SHP77 (cell line): Measurements from ENCODE around the gene TNFSF10.
"Not testable (repeated sequence)": the region's sequence is repeated elsewhere in the genome, so short reads cannot be mapped to it uniquely, and the experiment has no call there.

ENCODE experiments used
- DNase-seq, 2 experiments: peaks; one replicate each; lab custom pipeline; 2025; lab: John Stamatoyannopoulos, UW

TNFSF10 gene

DNA sequence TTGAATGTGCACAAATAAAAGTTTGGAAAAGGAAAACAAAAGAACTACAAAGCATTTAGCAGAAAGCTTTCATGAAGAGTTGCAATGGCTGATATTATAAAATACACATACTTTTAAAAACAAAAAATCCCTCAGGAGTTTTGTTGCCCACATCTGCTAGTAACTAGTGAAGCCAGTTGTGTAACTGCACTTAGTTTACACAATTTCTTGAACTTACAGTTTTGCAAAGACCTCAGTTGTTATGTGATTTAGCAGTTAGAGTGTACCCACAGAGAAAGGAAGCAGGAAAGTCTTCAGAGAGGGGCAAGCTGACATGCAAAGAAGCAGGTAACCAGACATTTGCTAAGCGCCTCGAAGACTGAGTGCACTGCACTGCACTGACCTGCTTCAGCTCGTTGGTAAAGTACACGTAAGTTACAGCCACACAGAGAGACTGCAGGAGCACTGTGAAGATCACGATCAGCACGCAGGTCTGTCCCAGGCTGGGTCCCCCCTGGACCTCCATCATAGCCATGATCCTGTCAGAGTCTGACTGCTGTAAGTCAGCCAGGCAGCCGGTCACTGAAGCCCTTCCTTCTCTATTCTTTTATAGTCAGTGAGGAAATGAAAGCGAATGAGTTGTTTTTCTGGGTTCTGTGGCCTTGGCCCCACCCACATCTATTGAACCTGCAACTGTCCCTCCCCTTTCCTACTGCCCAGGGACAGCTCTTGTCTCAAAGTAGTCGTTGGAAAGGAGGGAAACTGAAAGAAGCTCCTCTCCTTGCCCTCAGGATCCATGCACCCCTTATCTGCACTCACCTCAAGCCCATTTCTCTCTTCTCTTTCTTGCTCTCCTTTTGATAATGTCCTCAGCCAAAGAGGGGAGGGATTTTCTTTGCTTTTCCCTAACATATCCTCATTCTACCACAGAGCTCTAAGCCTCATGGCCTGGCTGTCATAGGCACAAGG lies at the start of gene TNFSF10:
Gene TNFSF10 (minus strand): TSS at position 560 of the 948 bp plus-strand sequence. CDS start 46 bp downstream, at position 514.
- no peak for DNase-seq

DNA sequence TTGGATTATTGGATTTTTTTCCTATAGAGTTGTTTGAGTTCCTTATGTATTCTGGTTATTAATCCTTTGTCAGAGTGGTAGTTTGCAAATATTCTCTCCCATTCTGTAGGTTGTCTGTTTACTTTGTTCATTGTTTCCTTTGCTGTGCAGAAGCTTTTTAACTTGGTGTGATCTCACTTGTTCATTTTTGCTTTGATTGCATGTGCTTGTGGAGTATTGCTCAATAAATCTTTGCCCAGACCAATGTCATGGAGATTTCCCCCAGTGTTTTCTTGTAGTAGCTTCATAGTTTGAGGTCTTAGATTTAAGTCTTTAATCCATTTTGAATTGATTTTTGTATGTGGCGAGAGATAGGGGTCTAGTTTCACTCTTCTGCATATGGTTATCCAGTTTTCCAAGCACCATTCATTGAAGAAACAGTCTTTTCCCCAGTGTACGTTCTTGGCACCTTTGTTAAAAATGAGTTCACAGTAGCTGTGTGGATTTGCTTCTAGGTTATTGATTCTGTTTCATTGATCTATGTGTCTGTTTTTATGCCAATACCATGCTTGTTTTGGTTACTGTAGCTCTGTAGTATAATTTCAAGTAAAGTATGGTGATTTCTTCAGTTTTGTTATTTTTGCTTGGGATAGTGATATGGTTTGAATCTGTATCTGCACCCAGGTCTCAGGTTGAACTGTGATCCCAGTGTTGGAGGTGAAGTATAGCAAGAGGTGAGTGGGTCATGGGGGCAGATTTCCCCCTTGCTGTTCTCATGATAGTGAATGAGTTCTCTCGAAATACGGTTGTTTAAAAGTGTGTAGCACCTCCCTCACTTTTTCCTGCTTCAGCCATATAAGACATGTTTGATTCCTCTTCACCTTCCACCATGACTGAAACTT lies 46.1 kb upstream of the TNFSF10 start:
- no peak for DNase-seq

DNA sequence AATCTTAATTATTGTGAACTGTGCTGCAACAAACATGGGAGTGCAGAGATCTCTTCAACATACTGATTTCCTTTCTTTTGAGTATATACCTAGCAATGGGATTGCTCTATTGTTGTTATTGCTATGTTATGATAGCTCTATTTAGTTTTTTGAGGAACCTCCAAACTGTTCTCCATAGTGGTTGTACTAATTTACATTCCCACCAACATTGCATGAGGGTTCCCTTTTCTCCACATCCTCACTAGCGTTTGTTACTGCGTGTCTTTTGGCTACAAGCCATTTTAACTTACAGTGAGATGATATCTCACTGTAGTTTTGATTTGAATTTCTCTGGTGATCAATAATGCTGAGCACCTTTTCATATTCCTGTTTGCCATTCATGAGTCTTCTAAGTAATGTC lies 45.5 kb upstream of the TNFSF10 start:
- no peak for DNase-seq

DNA sequence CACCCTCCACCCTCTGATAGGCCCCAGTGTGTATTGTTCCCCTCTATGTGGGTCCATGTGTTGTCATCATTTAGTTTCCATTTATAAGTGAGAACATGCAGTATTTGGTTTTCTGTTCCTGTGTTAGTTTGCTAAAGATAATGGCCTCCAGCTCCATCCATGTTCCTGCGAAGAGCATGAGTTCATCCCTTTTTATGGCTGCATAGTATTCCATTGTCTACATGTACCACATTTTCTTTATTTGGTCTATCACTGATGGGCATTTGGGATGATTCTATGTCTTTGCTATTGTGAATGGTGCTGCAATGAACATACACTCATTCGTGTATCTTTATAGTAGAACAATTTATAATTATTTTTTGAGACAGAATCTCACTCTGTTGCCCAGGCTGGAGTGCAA lies 43.6 kb upstream of the TNFSF10 start:
- not testable (repeated sequence) for DNase-seq

DNA sequence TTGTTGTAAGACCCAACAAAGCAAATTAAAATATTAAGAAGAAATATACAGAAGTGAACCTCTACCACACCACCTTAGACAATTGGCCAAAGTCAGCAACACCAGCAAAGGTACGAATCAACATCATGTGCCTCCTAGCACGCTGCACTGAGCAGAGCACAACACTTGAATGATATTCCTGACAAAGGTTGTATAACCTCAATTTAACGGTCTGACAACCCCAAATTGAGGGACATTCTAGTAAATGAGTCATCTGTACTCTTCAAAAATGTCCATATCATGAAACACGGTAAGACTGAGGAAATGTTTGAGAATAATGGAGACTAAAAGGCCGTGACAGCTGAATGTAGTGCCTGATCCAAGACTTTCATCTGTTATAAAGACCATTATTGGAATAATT lies 41.3 kb upstream of the TNFSF10 start:
- no peak for DNase-seq

DNA sequence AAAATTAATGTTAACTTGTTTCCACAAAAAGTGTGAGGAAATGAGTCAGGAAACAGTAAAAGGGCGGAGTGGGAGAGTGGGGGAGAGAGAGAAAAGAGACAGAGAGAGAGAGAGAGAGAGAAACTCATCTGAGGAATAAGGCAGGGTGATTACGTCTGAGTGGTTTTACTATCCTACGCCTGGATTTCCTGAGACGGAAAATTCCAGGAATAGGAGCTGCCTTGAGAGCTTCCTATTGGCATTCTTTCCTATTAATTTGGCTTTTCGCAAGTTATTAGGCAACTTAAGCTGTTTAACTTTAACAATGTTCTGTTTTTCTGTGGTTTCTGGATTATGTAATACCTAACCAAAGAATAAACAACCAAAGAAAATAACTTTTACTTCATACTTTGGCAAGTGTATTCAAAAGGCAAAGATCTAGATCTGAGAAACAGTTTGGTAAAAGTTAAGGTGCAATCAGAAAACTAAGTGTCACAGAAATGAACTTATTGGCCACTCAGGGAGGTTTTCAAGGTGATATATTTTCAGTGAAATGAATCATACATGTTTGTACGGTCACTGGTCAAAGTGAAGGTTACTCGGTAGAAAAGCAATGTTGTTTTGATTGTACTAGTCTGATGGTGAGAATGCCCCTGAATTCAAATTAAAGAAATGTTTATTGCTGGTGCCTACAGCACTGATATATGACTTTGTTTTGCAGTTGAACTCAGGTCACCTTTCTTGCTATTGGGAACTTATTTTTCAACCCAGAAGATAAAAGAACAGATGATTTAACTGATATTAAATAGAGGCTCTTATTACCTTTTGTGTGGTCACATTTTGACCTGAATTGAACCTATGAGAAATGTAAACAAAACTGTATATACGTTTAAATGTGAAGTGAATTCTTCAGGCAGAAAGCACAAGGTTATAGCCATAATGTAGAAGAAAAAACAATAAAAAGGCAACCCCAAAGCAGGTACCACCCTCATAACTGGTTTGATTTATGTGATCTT lies 39.9 kb upstream of the TNFSF10 start:
- no peak for DNase-seq

DNA sequence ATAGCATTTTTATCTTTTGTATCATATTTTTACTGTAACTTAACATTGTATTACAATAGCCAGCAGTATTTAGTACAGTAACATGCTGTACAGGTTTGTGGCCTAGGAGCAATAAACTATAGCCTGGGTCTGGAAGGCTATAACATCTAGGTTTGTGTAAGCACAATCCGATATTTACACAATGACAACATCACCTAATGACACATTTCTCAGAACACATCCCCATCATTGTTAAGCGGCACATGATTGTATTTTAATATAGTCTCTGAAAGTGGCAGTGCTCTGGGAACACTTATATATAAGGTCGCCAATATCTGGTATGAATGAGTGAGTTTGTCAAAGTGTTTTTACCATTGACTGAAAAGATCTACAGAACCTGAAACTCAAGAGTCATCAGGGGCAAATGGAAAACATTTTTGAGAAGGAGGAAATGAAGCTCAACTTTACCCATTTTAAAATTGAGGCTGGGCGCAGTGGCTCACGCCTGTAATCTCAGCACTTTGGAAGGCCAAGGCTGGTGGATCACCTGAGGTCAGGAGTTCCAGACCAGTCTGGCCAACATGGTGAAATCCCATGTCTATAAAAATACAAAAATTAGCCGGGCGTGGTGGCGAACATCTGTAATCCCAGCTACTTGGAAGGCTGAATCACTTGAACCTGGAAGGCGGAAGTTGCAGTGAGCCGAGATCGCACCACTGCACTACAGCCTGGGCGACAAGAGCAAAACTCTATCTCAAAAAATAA lies 38.8 kb upstream of the TNFSF10 start:
- DNase-seq: no peak

DNA sequence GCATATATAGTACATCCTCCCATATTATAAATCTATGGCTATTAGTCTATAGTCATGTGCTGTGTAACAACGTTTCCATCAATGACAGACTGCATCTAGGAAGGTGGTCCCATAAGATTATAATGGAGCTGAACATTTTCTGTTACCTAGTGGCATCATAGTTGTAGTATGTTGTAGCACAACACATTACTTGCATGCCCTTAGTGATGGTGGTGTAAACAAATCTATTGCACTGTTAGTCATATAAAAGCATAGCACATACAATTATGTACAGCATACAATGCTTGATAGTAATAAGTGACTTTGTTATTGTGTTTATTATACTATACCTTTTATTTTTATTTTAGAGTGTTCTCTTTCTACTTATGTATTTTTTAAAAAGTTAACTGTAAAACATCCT lies 37.4 kb upstream of the TNFSF10 start:
- DNase-seq: no peak

DNA sequence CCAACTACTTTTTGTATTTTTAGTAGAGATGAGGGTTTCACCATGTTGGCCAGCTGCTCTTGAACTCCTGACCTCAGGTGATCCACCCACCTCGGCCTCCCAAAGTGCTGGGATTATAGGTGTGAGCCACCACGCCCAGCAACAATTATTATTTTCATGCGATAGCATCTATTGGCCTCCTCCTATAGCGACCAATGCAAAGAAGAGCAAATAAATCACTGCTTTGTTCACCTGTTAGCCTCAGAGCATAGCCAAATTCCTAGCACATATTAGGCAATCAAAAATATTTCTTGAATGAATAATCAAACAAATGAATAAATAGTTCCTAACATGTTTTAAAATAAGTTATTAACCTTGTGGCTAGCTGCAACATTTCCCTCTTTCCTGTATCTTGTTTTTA lies 36.8 kb upstream of the TNFSF10 start:
- DNase-seq: no peak

DNA sequence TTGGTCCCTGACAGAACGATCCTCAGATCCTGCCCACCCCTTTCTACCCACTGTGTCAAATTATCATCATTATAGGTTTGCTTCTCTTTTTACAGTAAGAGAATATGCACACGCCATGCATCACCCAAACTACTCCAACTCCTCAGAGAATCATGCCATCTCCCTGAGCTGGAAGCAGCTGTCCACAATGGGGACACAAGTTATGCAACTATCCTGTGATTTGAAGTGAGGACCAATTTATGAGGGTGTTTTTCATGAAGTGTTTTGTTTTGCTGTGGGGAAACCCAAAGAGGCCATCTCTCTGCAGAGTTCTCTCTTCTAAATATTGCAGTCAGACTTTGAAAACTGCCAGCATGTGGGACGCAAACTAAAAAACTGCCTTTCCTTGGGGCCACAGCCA lies 35.8 kb upstream of the TNFSF10 start:
- no peak for DNase-seq

DNA sequence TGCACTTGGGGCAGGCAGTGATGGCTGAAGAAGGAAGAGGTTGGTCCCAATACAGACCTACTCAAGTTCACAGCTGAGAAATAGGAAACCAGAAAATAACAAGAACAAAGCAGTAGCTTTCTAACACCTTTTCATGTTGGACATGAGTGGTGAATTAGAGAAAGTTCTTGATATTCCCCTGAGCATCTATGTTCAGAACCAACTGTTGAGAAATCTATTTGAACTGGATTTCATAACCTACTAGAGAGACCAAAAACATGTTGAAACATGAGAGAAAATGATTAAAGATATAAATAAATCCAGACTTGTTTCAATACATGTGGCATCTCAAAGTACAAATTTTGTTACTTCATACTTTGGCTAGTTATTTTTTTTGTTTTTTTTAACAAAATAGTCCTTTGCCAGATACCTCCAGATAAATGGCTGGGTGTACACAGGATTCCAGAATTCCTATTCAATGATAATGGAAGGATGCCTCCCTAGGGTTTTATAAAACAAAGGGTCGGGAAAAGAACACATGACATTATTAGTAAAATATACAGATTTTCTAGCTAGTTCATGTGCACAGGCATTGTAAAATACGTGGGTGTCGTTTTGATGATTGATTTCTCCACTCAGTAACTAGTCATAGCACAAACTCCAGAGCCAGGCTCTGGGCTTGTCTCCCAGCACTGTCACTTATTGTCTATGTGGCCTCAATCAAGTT lies 34.4 kb upstream of the TNFSF10 start:
- DNase-seq: no peak

DNA sequence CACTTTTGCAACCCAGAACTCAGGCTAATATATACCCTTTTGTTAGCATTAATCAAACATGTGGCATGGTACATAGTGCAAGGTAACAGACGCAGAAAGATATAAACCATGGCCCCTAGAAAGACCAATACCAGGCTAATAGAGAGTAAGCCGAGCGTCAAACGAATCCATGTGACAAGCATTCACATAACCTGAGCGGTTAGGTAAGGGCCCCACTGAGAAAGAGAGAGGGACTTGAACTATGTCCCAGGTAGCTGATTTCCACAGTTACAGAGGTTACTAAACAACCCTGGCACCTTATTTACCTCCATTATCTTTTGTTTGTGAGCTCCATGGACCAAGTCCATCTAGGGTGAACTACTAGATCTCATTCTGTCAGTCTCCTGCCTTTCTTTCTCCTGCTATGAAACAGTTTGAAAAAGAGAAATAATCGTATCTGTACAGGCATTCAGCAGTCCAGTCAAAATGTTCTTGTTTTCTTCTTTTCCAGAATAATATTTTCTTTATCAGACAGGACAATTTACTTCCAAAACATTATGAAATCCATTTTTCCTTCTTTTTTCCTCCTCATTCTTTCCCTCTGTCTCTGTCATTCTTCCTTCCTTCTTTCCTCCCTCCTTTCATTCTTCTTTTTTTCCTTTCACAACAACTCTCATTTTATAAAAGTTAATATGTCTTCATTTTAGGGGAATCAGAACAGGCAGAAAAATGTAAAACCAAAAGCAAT lies 30.5 kb upstream of the TNFSF10 start:
- DNase-seq: no peak

DNA sequence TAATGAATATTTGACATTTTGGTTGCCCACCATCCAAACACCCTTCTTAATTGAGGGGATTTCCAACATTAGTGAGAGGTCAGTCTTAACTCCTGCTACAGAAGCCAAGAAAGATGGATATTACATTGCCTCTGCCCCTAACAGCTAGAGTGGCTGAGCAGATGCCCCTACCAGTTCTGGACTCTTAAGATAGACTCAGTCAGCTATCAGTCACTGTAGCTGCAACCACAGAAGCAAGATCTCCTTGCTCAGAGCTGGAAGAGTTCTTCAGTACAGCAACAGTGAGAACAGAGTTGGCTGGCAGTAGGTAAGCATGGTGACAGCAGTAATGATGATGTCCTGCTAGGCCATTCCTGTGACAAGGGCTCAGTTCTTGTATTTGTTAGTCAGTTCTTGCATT lies 29.4 kb upstream of the TNFSF10 start:
- no peak for DNase-seq

DNA sequence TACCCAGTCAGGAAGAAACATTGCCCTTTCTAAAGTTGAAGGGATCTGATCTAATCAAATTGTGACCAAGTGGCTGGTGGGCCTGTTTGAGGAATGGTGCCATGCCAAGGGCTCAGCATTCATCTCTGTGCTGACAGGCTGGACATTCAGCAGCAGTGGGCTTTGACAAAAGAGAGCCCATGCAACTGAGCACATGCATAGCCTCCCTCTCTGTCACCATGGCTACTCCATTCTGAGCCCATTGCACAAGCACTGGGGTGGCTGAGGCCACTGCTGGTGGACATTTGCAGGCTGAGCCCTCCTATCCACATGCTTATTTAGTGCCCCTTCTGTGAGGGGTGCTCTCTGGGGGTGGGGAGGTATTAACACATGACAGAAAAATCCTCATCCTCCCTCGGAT lies 28.6 kb upstream of the TNFSF10 start:
- no peak for DNase-seq

DNA sequence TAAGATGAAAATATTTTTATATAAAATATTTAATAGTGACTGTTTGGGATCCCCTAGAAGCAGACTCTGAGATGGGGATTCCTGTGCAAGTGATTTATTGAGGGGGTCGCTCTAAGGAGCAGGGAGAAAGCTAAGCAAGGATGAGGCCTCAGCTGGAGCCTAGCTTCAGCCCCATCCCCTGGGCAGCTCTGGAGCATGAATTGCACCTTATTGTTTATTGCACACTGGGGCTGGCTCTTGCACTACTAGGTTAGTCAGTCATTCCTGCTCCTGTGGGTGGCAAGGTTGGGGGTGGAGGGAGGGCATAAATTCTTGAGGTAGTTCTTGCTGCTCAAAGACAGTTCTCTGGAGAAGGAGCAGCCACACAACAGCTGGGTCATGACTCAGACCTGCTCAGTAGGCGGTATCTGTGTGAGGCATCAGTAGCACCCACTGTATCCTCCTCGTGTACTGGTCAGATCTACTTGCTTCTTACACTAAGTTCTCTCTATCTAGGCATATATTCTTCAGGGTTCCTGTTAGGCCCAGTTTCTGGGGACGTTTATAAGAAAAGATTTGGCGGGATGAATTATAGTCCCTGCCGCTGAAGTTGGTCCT lies 27.2 kb upstream of the TNFSF10 start:
- no peak for DNase-seq

DNA sequence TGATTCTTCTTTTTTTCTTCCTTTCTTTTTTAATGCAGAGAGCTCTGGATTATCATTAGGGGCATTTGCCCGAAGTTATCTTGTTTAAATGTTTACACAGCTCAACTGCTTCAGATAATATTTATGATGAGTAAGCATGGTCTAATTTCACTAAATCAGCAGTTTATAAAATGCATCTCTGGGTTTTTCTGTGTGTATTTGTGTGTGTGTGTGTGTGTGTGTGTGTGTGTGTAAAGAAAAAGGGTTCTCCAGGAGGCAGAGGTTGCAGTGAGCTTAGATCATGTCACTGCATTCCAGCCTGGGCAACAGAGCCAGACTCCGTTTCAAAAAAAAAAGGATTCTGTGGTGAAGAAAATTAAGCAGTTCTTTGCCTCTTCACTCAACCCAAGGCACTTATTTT lies 25.9 kb upstream of the TNFSF10 start:
- no peak for DNase-seq

DNA sequence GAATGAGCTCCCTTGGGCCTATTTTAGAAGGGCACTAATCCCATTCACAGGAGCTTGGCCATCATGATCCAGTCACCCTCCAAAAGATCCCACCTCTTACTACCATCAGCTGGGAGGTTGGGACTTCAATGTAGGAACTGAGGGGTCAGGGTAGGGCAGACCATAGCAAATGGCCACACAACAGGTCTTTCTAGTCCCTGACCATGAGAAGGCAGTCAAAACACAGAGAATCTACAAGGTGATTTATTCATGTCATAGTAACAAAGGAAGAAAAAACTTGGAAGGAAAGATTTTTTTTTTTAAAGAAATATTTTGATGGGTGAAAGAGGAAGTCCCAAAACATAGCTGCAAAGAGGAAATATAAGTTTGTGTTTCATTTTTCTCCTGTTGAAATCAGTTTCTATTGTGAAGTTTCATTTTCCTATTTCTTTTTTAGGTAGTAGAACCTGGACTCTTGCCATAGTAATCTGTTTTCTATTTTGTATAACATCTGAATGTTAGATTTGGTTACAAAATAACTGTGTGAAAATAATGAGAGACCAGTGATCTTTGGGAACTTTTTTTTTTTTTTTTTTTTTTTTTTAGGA lies 23.5 kb upstream of the TNFSF10 start:
- DNase-seq: no peak

DNA sequence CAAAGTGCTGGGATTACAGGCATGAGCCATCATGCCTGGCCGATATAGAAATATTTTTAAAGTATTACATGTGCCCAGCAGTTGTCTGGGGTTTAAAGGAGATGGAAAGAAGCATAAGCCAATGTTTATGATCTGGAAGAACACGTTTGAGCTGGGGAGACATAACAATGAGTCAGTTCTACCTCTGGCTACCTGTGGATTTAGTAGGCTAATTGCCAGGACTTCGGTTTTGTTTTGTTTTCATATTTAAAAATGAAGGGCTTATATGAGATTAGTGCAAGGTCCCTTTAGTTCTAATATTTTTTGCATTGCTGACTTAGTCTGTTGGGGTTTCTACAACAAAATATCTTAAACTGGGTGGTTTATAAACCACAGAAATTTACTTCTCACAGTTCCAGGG lies 22.9 kb upstream of the TNFSF10 start:
- DNase-seq: no peak

DNA sequence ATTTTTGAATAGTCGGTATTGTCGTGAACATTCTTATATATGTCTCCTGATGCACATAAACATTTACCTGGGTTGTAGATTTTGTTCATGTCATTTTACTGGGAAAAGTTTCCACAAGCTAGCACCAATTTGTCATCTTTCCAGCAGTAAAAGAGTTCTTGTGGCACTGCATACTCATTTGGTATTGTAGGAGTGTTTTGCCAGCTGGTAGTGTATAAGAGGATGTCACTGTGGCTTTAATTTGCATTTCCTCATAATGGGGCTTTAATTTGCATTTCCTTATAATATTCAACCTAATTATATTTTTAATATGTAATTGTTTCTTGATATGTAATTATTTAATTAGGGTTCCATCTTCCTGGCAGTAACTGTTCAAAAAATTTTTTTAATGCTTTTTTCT lies 21.2 kb upstream of the TNFSF10 start:
- no peak for DNase-seq
